IMR-90 (cell line): ENCODE data around the gene ERG. TPM values are rescaled to one million over a fixed set of nuclear protein-coding genes. Genes with fewer than 3 reads are reported as not detected.

Experiments
- ATAC-seq: fragments of 200-7000 bp; cut with Tn5 transposase; 2 replicates; pipeline ENCODE4 v1.9.1; 2020; ENCODE audit warnings: low read depth, mild to moderate bottlenecking, moderate library complexity
- BruUV-seq: library from RNA; stranded (reverse); fragments of 400-500 nt; replicated peaks from 2 replicates; lab custom pipeline; 2021; lab: Mats Ljungman, UMichigan
- CTCF ChIA-PET: fragments of 300-600 bp; formaldehyde crosslinking; extraction: SDS; loops from one replicate; lab custom pipeline; 2021; ENCODE audit warnings: antibody characterized with exemption; lab: Yijun Ruan, JAX
- POLR2A ChIA-PET: fragments of 300-600 bp; sonication (Branson Sonifier 250); formaldehyde crosslinking; loops from one replicate; lab custom pipeline; 2022; ENCODE audit warnings: antibody characterized with exemption; ENCODE audit not compliant: unreplicated experiment; lab: Charles Lee
- DNase-seq: peaks from one replicate; pipeline ENCODE4 v3.0.0; 2013
- H2AFZ ChIP-seq: replicated peaks from 2 replicates; pipeline ENCODE3; 2013; ENCODE audit warnings: low read length, mild to moderate bottlenecking; ENCODE audit not compliant: poor library complexity
- H2AK5ac ChIP-seq: 2 replicates; pipeline ENCODE4 v1.6.1; 2013; ENCODE audit warnings: low read depth, low read length, inconsistent platforms
- H2AK9ac ChIP-seq: replicated peaks from 2 replicates; pipeline ENCODE3; 2013; ENCODE audit warnings: mild to moderate bottlenecking, low read depth, low read length, moderate library complexity; ENCODE audit not compliant: poor library complexity
- H2BK120ac ChIP-seq: 2 replicates; pipeline ENCODE4 v1.6.1; 2013; ENCODE audit warnings: low read depth, low read length, inconsistent platforms
- H2BK15ac ChIP-seq: 3 replicates; pipeline ENCODE4 v1.6.1; 2013; ENCODE audit warnings: low read depth, low read length, inconsistent platforms
- H2BK20ac ChIP-seq: 2 replicates; pipeline ENCODE4 v1.6.1; 2013; ENCODE audit warnings: low read depth, mild to moderate bottlenecking, inconsistent platforms, low read length, moderate library complexity
- H2BK5ac ChIP-seq: 2 replicates; pipeline ENCODE4 v1.6.1; 2013; ENCODE audit warnings: mild to moderate bottlenecking, low read depth, low read length, inconsistent platforms; ENCODE audit not compliant: poor library complexity, severe bottlenecking
- H3K14ac ChIP-seq: replicated peaks from 2 replicates; pipeline ENCODE4 v1.6.1; 2013; ENCODE audit warnings: low read depth, low read length, inconsistent platforms
- H3K18ac ChIP-seq: 2 replicates; pipeline ENCODE4 v1.6.1; 2013; ENCODE audit warnings: low read depth, low read length, control low read depth
- H3K23ac ChIP-seq: 2 replicates; pipeline ENCODE4 v1.6.1; 2013; ENCODE audit warnings: low read depth, low read length, inconsistent platforms
- H3K27ac ChIP-seq: 2 replicates; pipeline ENCODE4 v1.5.1; 2013; ENCODE audit warnings: mild to moderate bottlenecking, control low read depth, low read length; ENCODE audit not compliant: insufficient read depth
- H3K27me3 ChIP-seq: 2 replicates; pipeline ENCODE4 v1.6.1; 2013; ENCODE audit warnings: low read length; ENCODE audit not compliant: control insufficient read depth, insufficient read depth
- H3K36me3 ChIP-seq: 2 replicates; pipeline ENCODE4 v1.6.1; 2013; ENCODE audit warnings: low read length, mixed read lengths; ENCODE audit not compliant: control insufficient read depth, insufficient read depth
- H3K4ac ChIP-seq: 2 replicates; pipeline ENCODE4 v1.6.1; 2013; ENCODE audit warnings: low read depth, low read length, inconsistent platforms
- H3K4me1 ChIP-seq: 2 replicates; pipeline ENCODE4 v1.6.1; 2013; ENCODE audit warnings: low read length, mixed read lengths; ENCODE audit not compliant: control insufficient read depth, insufficient read depth
- H3K4me2 ChIP-seq: 2 replicates; pipeline ENCODE4 v1.6.1; 2013; ENCODE audit warnings: low read depth, mild to moderate bottlenecking, control low read depth, low read length, moderate library complexity
- H3K4me3 ChIP-seq: 2 replicates; pipeline ENCODE4 v1.5.1; 2013; ENCODE audit warnings: low read depth, mild to moderate bottlenecking, control low read depth, low read length, moderate library complexity; ENCODE audit not compliant: insufficient read depth
- H3K56ac ChIP-seq: 2 replicates; pipeline ENCODE4 v1.6.1; 2013; ENCODE audit warnings: low read length, inconsistent platforms; ENCODE audit not compliant: insufficient read depth; ENCODE audit errors: extremely low read depth
- H3K79me1 ChIP-seq, 2 experiments: 2 replicates each; pipeline ENCODE4 v1.6.1; 2013; ENCODE audit warnings: low read length in 2 of 2, inconsistent platforms in 1 of 2, low read depth in 1 of 2
- H3K9ac ChIP-seq: 2 replicates; pipeline ENCODE4 v1.6.1; 2013; ENCODE audit warnings: low read depth, low read length, control low read depth
- H3K9me1 ChIP-seq: 2 replicates; pipeline ENCODE4 v1.6.1; 2013; ENCODE audit warnings: low read length, inconsistent platforms; ENCODE audit not compliant: insufficient read depth
- H3K9me3 ChIP-seq: 2 replicates; pipeline ENCODE4 v1.6.1; 2013; ENCODE audit warnings: low read length; ENCODE audit not compliant: control insufficient read depth, insufficient read depth
- H4K20me1 ChIP-seq: 2 replicates; pipeline ENCODE4 v1.6.1; 2013; ENCODE audit warnings: low read length, inconsistent platforms; ENCODE audit not compliant: insufficient read depth
- H4K5ac ChIP-seq: 2 replicates; pipeline ENCODE4 v1.6.1; 2013; ENCODE audit warnings: mild to moderate bottlenecking, low read depth, low read length, control low read depth
- H4K8ac ChIP-seq, 2 experiments: 2 replicates each; pipeline ENCODE4 v1.6.1; 2013; ENCODE audit warnings: low read depth in 2 of 2, low read length in 2 of 2, control low read depth in 1 of 2, inconsistent platforms in 1 of 2
- H4K91ac ChIP-seq: 2 replicates; pipeline ENCODE4 v1.6.1; 2013; ENCODE audit warnings: low read depth, low read length, inconsistent platforms; ENCODE audit not compliant: insufficient read depth
- MAFK ChIP-seq: IDR thresholded peaks from 2 replicates; pipeline ENCODE4 v1.6.1; 2012; ENCODE audit warnings: low read depth, low read length, improper control_type of control experiment
- NFE2L2 ChIP-seq: fragments of 150-350 bp; IDR thresholded peaks from 2 replicates; pipeline ENCODE4 v1.6.1; 2016; ENCODE audit warnings: low read depth, mild to moderate bottlenecking, low read length
- WGBS, 2 experiments: methylation state at CpG; one replicate each; pipeline versions ENCODE4 v1.1.5 to v1.1.7; 2013; ENCODE audit warnings: missing lambda C conversion rate in 2 of 2; ENCODE audit not compliant: insufficient read length in 1 of 2; ENCODE audit errors: extremely low coverage in 2 of 2; 5-methylcytosine and 5-hydroxymethylcytosine counted together
- dilution Hi-C: fragments of 300-500 bp; cut with HindIII; formaldehyde crosslinking; loops from one replicate; pipeline ENCODE4 v1.14.3; 2018; ENCODE audit warnings: low sequenced_read_pairs; ENCODE audit not compliant: unreplicated experiment
- in situ Hi-C: fragments of 300-500 bp; cut with MboI; formaldehyde crosslinking; loops from 3 replicates; pipeline ENCODE4 v1.14.3; 2019; ENCODE audit warnings: low sequenced_read_pairs, inconsistent platforms, mixed read lengths
- intact Hi-C: fragments of 100-400 bp; cut with micrococcal nuclease; formaldehyde crosslinking; loops from 2 replicates; pipeline ENCODE4 v1.10.0; 2022
- polyA plus RNA-seq, 3 experiments: library from polyadenylated mRNA; depleted of rRNA; stranded (reverse); fragments of >200 nt; gene quantifications; 2 replicates each; pipeline ENCODE4 v1.2.3, GENCODE V29; 2012; ENCODE audit warnings: low replicate concordance in 1 of 3
- total RNA-seq: library from RNA; depleted of rRNA; stranded (reverse); fragments of >200 nt; gene quantifications from 2 replicates; pipeline ENCODE4 v1.2.3, GENCODE V29; 2012
- TF ChIP-seq, protein P1 (sequence below): fragments of 150-350 bp; IDR thresholded peaks from 2 replicates; pipeline ENCODE4 v1.6.1; 2017; ENCODE audit warnings: mild to moderate bottlenecking, antibody characterized with exemption, low read length, low read depth

The ERG gene
- total and polyA plus RNA-seq, 2 of the 4 experiments (the other 2 are of a cell fraction): not detected

DNA sequence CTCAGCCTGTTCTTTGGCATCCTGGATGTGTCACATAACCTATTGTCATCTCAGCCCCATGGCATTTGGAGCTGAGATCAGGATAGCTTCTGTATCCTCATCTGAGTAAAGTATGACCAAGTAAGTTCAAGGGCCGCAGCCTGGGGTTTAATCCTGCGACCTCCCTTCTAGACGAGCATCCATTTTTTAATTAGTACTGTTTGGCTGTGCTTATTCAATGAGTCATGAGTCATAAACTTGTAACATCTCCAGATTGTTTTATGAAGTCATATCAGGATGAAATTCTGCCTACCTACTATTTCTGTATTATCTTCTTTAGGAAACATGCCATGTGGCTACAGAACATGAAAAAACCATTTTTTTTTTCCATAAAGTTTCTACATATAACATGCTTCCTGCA is 119.1 kb downstream of the ERG start:
- H3K4me1 ChIP-seq: no peaks in the 10 kb centered on the region
- no peaks in the 10 kb centered on the region for H3K79me1 ChIP-seq
- H3K9me3 ChIP-seq: no peaks in the 10 kb centered on the region
- H3K9me1 ChIP-seq: no peaks in the 10 kb centered on the region
- intact Hi-C loops: no loop called here
- no CpG with 5 or more reads among the region's 3 CpGs for WGBS, 2 experiments
- H3K14ac ChIP-seq: no peak overlapping the region
- no peak overlapping the region for H3K27ac ChIP-seq
- TF ChIP-seq, protein P1, sequence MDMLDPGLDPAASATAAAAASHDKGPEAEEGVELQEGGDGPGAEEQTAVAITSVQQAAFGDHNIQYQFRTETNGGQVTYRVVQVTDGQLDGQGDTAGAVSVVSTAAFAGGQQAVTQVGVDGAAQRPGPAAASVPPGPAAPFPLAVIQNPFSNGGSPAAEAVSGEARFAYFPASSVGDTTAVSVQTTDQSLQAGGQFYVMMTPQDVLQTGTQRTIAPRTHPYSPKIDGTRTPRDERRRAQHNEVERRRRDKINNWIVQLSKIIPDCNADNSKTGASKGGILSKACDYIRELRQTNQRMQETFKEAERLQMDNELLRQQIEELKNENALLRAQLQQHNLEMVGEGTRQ: no peak
- TF ChIP-seq MAFK: no peak
- TF ChIP-seq NFE2L2: no peak
- H3K18ac ChIP-seq: no peak overlapping the region
- no peak overlapping the region for H3K56ac ChIP-seq
- H4K20me1 ChIP-seq: no peaks in the 10 kb centered on the region
- no peak overlapping the region for H2AK9ac ChIP-seq
- dilution Hi-C loops: no loop called here
- H4K8ac ChIP-seq: no peak overlapping the region
- H3K36me3 ChIP-seq: no peaks in the 10 kb centered on the region
- no peak overlapping the region for H3K23ac ChIP-seq
- peaks cover 23% of the 10 kb centered on the region for H3K27me3 ChIP-seq
- no TSS peak for BruUV-seq
- ATAC-seq (no peak), DNase-seq (no peak)
- no peak overlapping the region for H2BK120ac ChIP-seq
- H3K4me3 ChIP-seq: no peak overlapping the region
- no peak overlapping the region for H2AK5ac ChIP-seq
- no peak overlapping the region for H2BK15ac ChIP-seq
- no peak overlapping the region for H2BK20ac ChIP-seq
- in situ Hi-C loops: loop anchor here (25.0 kb wide), 1 partner anchor 783 kb away; no protein-coding TSS in a partner anchor
- POLR2A ChIA-PET: no interaction called here
- H2AFZ ChIP-seq: no peak overlapping the region
- CTCF ChIA-PET: interaction anchor here (1.2 kb wide), 1 partner anchor 26 kb away, joined by 3 read pairs; no protein-coding TSS in a partner anchor
- no peak overlapping the region for H3K4me2 ChIP-seq
- no peak overlapping the region for H3K4ac ChIP-seq
- no peak overlapping the region for H3K9ac ChIP-seq
- no peak overlapping the region for H4K91ac ChIP-seq
- no peak overlapping the region for H4K5ac ChIP-seq
- no peak overlapping the region for H2BK5ac ChIP-seq
